NB4 (cell line): ENCODE measurements around the gene CTDP1.

Source experiments
- MAX ChIP-seq: IDR thresholded peaks from 2 replicates; pipeline ENCODE4 v1.6.1; 2011; ENCODE audit warnings: low read depth, low read length
- MYC ChIP-seq: IDR thresholded peaks from 2 replicates; pipeline ENCODE4 v1.6.1; 2011; ENCODE audit warnings: low read depth, low read length
- POLR2A ChIP-seq: IDR thresholded peaks from 2 replicates; pipeline ENCODE4 v1.6.1; 2011; ENCODE audit warnings: mild to moderate bottlenecking; ENCODE audit not compliant: insufficient read length; ENCODE audit errors: extremely low read depth
- TF ChIP-seq, protein P1 (sequence below): IDR thresholded peaks from one replicate; pipeline ENCODE4 v1.5.1; 2012; ENCODE audit warnings: low read depth, low read length

- TF ChIP-seq, protein P1, sequence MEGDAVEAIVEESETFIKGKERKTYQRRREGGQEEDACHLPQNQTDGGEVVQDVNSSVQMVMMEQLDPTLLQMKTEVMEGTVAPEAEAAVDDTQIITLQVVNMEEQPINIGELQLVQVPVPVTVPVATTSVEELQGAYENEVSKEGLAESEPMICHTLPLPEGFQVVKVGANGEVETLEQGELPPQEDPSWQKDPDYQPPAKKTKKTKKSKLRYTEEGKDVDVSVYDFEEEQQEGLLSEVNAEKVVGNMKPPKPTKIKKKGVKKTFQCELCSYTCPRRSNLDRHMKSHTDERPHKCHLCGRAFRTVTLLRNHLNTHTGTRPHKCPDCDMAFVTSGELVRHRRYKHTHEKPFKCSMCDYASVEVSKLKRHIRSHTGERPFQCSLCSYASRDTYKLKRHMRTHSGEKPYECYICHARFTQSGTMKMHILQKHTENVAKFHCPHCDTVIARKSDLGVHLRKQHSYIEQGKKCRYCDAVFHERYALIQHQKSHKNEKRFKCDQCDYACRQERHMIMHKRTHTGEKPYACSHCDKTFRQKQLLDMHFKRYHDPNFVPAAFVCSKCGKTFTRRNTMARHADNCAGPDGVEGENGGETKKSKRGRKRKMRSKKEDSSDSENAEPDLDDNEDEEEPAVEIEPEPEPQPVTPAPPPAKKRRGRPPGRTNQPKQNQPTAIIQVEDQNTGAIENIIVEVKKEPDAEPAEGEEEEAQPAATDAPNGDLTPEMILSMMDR = no peak
- TF ChIP-seq POLR2A (no peak), MAX (no peak), MYC (no peak)
Observed at GRCh38 chr18:79634186-79634585, 45.4 kb upstream of the CTDP1 start.
